ENCODE results near the gene TBXAS1. TPM values are rescaled to one million over a fixed set of nuclear protein-coding genes. Genes with fewer than 3 reads are reported as not detected.

Gene TBXAS1
- total and polyA plus RNA-seq, 11 donors = 2.0 to 32.0 (median 4.7) TPM

- no peaks in the 10 kb centered on the region for H3K4me1 ChIP-seq
- DNase-seq (no peak), ATAC-seq (no peak)
- H3K27ac ChIP-seq = no peak overlapping the region
- TF ChIP-seq CTCF (IDR thresholded peaks at IDR 0.05) = no peak
- TF ChIP-seq POLR2A (IDR thresholded peaks at IDR 0.05) = no peak
- intact Hi-C loops (cut with DNase I) = no loop called here
- H3K9me3 ChIP-seq = no peaks in the 10 kb centered on the region
- no peaks in the 10 kb centered on the region for H3K27me3 ChIP-seq
- H3K4me3 ChIP-seq = no peak overlapping the region
- WGBS, 4 donors = 91 to 96% (median 96%) methylated on average over 4 of the region's 4 CpGs
- peaks cover 0 to 87% (median 60%) of the 10 kb centered on the region in 9 donors for H3K36me3 ChIP-seq
Observed at GRCh38 chr7:140025241-140025640, 196.2 kb downstream of the TBXAS1 start.

- H3K9me3 ChIP-seq = no peaks in the 10 kb centered on the region
- peaks cover 0 to 88% (median 63%) of the 10 kb centered on the region in 9 donors for H3K36me3 ChIP-seq
- no peaks in the 10 kb centered on the region for H3K4me1 ChIP-seq
- TF ChIP-seq CTCF (IDR thresholded peaks at IDR 0.05) = no peak
- no peak for TF ChIP-seq POLR2A (IDR thresholded peaks at IDR 0.05)
- 89 to 94% (median 91%) methylated on average over 11 to 12 of the region's 12 CpGs for WGBS, 4 donors
- DNase-seq = no peak
- ATAC-seq = no peak
- no peak overlapping the region for H3K27ac ChIP-seq
- H3K4me3 ChIP-seq = no peak overlapping the region
- intact Hi-C loops (cut with DNase I) = no loop called here
- H3K27me3 ChIP-seq = no peaks in the 10 kb centered on the region
Observed at GRCh38 chr7:140025814-140026433, 196.9 kb downstream of the TBXAS1 start.

GRCh38 chr7:140026935-140027334 lies 197.9 kb downstream of the TBXAS1 start:
- Histone ChIP-seq H3K9me3 (no peaks in the 10 kb centered on the region), H3K4me3 (no peak overlapping the region), H3K27ac (no peak overlapping the region), H3K4me1 (no peaks in the 10 kb centered on the region), H3K27me3 (no peaks in the 10 kb centered on the region), H3K36me3 (peaks cover 0 to 89% (median 67%) of the 10 kb centered on the region in 9 donors)
- intact Hi-C loops (cut with DNase I) = no loop called here
- WGBS, 4 donors = 83 to 96% (median 94%) methylated on average over 3 to 9 of the region's 9 CpGs
- ATAC-seq (no peak), DNase-seq (no peak)
- TF ChIP-seq CTCF (IDR thresholded peaks at IDR 0.05) (no peak), POLR2A (IDR thresholded peaks at IDR 0.05) (no peak)

GRCh38 chr7:140027858-140028257 lies 198.8 kb downstream of the TBXAS1 start:
- Histone ChIP-seq H3K4me3 (no peak overlapping the region), H3K4me1 (peaks cover 0 to 6% (median 0%) of the 10 kb centered on the region in 12 donors), H3K27ac (no peak overlapping the region), H3K9me3 (no peaks in the 10 kb centered on the region), H3K36me3 (peaks cover 0 to 90% (median 71%) of the 10 kb centered on the region in 9 donors), H3K27me3 (no peaks in the 10 kb centered on the region)
- DNase-seq = no peak
- intact Hi-C loops (cut with DNase I) = no loop called here
- no peak for ATAC-seq
- 86 to 93% (median 87%) methylated on average over 9 of the region's 9 CpGs for WGBS, 4 donors
- TF ChIP-seq CTCF (IDR thresholded peaks at IDR 0.05) = no peak

Data from heart left ventricle (tissue), 16 donors.